ENCODE results near the gene DNAI1.
"Not testable (repeated sequence)": the region's sequence is repeated elsewhere in the genome, so short reads cannot be mapped to it uniquely, and the experiment has no call there.

DNAI1 gene

DNA sequence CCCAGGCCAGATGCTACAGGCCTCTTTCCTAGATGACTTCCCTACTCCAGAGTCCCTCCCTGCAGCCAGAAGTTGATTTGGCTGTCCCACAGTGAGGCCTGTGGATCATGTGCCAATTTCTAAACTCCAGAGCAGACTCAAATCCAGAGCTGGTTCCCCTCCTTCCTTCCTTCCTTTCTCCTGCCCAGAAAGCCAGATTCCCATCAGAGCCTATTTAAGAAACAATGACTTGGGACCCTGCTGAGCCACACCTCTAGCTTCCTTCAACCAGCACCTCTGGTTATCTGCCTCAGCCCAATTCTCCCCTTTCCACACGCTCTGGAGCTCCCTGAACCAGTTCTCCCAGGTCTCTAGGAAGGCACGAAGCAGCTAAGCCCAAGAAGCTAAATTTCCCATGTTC is 7.5 kb upstream of the DNAI1 start:
- DNase-seq (ENCODE audit: low read depth): no peak

DNA sequence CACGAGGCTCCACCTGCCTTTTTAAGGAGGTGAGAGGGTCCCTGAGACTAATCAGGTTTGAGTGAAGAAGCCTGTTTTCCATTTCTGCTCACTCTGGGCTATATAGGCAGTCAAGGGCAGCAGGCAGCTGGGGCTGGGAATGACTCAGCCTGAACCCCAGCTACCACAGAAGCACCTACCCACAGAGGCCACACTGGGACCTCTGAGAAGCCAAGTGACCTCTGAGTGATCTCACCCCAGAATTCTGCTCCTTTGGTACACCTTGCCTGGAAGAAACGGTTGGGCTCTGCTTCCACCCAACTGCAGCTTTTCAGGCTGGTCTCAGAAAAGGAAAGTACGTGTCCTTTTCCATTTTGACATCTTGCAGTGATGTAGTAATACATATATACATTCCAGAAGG is 7.1 kb upstream of the DNAI1 start:
- DNase-seq (ENCODE audit: low read depth): no peak

DNA sequence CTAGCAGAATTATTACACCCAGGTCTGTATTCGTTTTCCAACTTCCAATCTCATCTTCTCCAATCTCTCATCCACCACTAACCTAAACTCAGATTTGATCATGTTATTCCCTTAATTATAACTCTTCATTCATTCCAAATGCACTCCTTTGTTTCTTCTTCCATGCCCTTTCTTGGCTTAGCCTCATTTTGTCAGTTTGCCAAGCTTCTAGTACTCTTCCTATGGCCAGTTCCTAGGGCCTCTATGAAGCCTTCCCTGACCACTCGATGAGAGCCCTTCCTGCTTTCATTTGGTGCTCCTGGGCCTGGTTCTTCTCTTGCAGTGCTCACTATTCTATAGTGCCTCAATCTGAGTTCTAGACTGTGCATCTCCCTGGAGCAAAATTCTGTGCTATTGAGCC is 6.0 kb upstream of the DNAI1 start:
- DNase-seq (ENCODE audit: low read depth): no peak

DNA sequence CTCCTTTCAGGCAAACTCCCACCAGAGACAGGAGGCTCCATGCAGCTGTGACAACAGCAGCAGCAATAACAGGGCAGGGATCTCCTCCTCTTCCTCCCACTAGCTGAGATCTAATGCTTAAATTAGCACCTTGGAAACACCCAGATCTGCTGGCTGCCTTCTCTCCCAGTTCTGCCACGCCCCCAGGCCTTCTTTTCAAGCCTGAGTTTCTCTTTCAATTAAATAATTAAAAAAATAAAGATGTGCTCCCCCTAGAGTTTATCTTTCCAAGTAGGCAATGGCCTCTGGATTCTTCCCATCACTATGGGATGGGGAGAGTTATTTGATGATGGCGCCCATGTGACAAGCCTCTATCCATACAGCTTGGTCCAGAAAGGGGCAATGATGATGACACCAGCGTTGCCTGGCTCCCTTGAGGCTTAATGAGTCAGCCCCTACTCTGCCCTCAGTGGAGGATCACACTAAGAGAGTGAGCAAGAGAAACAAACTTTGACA is 4.0 kb upstream of the DNAI1 start:
- no peak for DNase-seq (ENCODE audit: low read depth)

DNA sequence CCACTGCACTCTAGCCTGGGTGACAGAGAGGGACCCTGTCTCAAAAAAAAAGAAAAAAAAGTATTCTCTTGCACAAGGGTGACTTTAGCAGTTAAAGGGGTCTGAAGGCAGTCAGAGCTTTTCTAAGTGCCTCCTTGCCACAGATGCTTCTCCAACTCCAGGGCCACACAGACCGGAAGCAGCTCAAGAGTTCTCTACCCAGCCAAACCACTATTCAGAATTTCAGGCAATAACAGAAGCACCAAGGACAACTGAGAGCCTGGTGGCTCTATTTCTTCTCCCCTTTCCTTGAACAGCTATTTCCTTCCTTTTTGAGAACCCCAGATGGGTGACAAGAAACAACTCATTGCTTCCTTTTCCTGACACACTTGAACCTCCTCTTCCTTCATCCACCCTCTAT is 2.5 kb upstream of the DNAI1 start:
- DNase-seq (ENCODE audit: low read depth): no peak

DNA sequence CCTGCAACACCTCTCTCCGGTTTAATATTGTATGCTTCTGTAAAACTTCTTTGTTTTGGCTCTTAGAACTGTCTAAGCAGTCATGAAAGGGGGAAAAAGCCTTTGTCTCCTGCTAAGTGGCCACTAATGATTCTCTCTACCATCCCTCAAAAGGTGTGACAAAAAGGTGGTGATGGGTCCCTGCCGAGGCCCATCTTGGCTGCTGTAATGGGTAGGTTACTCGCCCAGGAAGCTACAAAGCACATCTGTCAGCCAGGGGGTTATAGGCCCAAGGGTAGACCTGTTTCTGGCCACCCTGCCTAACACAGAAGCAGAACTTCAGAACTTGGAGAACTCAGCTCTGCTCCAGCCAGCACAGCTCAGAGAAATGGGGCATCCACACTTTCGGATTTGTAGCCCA is 1.9 kb upstream of the DNAI1 start:
- DNase-seq (ENCODE audit: low read depth): no peak

DNA sequence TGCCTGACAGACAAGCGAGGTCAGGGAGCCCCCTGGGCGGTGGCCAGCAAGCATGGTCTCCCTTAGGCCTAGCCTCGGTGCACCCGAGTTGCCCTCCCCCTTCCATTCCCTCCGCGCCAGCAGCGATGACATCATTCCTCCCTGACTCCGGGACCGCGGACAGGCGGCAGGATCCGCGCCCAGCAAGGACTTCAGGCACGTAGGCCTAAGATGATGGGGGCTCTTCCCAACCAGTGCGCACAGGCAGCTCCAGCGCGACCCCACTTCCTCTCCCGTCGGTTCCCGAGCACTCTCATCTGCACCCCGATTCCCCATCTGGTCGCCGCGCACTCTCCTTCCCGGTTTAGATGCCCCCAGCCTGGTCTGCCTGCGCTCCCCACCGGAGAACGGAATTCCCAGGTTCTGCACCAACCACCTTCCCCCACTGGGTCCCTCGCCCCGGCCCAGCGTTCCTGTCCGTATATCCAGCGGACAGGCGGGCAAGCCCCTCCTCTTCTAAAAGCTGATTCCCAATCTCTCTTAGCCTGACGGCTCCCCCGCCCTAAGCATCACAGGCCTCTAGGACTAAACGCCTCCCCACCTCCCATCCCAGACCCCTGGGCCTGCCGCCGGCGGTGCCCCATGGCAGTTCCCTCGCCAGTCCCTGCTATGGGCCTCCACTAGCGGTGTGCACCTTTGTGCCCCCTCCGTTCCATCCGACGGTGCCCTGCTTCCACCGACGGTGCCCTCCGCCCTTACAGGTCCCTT is 1.2 kb upstream of the DNAI1 start:
- no peak for DNase-seq (ENCODE audit: low read depth)

DNA sequence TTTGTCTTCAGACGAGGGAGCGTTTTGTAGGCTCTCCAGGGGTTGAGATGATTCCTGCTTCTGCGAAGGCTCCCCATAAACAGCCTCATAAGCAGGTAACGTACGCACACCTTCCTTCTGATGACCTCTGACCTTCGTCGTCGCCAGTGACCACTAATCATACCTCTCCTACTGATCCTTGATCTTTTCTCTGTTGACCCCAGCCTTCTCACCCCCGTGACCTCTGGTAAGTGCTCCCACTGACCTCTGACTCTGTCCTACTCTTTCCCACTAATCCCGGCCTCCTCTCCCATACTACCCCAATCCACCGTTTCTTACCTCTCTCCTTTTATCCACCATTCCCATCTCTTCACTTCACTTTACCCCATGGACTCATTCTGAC is 345 bp downstream of the DNAI1 start:
- DNase-seq (ENCODE audit: low read depth): no peak

DNA sequence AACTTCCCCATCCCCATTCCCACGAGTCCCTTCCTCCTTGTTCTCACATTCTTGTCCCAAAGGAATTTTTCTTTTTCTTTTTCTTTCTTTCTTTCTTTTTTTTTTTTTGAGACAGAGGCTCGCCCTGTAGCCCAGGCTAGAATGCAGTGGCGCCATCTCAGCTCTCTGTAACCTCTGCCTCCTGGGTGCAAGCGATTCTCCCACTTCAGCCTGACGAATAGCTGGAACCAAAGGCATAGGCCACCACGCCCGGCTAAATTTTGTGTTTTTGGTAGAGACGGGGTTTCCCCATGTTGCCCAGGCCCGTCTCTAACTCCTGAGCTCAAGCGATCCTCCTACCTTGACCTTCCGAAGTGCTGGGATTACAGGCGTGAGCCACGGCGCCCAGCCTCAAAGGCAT is 751 bp downstream of the DNAI1 start:
- no peak for DNase-seq (ENCODE audit: low read depth)

DNA sequence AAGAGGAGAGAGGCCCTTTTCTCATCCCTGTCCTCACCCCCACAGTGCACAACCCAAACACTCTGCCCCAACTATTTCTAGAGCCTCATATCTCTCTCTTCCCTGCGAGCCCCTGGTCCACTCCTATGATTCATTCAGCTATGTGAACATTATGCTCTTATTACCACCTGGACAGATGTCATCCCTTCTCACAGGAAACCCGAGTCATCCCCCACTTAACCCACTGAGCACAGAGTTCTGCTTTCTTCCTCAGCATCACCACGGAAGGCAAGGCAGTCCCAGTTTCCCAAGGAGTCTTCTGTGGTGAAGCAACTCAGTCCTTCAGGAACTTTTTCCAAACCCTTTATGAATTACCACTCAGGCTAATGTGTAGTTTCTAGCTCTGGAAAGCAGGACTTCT is 1.3 kb downstream of the DNAI1 start:
- no peak for DNase-seq (ENCODE audit: low read depth)

DNA sequence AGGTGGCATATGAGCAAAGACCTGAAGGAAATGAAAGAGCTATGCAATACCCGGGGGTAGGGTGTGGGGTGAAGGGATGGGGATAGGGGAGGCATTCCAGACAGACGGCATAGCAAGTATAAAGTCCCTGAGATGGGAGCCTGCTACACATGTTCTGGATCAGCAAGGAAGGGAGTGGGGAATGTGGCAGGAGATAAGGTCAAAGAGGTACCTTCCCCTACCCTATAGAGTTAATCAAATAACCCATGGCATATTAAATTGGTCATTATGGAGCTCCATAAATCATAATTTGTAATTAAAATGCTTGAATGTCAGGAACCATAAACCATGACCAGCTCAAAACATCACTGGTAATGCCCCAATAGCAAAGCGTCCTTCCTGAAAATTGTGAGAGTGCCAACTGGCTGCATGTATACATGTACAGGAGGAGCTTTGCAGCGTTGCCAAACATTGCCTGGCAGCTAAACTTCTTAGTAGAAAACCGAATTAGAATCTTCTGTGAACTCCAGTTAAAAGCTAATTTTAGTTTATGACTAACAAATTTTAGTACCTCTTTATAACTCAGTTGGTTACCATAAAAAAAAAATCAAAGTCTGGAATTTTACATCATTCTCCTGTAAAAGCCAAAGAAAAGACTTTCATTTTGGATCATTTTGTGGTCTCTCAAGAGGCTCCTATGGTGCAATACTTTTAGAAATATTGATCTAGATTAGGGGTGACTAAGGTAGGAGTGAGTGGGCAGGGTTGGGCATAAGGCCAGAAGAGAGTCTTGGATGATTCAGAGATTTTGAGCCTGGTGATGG is 4.7 kb downstream of the DNAI1 start:
- DNase-seq (ENCODE audit: low read depth): no peak

DNA sequence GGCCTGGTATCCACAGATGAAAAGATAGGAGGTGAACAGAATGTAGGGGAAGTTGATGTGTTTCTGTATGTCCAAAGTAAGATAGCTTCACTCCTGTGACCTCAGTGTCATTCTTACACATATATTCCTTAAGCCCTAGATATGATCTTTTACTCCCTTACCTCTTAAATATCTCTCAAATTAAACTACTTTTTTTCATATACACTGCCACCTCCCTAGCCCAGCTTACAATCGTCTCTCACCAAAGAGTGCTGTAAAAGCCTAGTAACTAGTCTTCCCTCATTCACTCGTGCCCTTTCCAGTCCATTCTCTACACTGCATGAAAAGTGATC is 5.3 kb downstream of the DNAI1 start:
- no peak for DNase-seq (ENCODE audit: low read depth)

DNA sequence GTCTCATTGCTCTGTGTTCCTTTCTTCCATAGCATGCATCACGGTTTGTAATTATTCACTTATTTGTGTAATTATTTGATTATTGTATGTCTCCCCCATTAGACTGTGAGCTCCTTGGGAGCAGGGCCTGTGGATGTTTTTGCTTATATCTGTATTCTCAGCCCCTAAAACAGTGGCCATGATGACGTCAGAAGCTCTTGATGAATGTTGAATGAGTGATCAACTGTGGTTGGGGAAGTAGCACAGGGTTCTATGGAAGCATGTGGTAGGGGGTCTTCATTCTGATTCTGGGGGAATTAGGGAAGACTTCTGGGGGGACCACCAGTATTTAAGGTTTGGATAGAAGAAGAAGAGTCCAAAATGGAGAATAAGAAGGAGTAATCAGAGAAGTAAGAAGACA is 6.0 kb downstream of the DNAI1 start:
- no peak for DNase-seq (ENCODE audit: low read depth)

DNA sequence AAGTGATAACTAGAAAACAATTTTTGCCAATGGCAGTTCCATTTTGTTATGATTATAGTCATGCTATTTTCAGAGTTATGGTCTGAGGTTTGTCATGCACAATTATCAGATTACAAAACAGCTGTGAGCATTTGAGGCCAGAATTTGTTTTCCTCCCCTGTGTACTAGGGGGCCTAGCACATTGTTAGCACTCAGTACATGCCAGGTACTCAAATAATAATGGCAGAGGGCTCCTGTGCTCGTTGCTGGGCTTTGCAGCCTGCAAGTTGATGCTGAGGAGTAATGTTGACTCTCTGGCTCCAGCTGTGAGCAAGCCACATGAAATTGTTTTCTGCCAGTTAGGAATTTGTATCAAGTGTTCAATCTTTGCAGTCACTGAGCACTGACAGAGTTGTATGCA is 6.9 kb downstream of the DNAI1 start:
- no peak for DNase-seq (ENCODE audit: low read depth)

DNA sequence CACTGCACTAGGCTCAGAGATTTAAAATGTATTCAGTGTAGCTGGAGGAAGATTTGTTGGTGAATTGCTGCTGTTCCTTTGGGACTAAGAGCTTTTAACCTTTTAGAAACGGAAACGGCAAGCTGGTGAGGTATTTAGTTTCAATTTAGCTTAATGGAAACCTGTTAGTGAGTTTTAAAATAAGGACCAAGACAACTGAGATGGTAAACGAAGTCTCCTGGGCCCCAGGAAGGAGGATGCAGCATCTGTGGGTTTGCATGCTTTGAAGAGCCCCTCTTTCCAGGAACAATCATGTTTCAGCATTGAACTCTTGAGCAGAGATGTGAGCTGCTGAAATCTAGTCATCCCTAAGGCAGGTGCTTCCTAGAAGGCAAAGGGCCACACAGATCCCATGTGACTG is 16.5 kb downstream of the DNAI1 start:
- no peak for DNase-seq (ENCODE audit: low read depth)

DNA sequence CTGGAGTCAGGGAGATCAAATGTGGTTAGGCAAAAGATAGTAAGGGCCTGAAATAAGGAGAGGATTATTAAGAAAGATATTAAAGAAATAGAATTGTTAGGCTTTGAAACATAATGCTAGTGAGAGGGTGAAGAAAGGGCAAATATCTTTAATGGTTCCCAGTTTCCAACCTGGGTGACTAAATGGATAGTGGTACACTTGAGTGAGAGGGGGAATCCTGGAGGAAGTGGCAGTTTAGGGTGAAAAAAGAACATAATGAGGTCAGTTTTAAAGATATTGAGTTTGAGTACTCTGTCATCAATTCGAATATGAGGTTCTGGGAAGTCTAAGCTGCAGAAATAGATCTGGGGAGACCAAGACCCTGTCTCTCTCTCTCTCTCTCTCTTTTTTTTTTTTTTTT is 18.9 kb downstream of the DNAI1 start:
- DNase-seq (ENCODE audit: low read depth): no peak

DNA sequence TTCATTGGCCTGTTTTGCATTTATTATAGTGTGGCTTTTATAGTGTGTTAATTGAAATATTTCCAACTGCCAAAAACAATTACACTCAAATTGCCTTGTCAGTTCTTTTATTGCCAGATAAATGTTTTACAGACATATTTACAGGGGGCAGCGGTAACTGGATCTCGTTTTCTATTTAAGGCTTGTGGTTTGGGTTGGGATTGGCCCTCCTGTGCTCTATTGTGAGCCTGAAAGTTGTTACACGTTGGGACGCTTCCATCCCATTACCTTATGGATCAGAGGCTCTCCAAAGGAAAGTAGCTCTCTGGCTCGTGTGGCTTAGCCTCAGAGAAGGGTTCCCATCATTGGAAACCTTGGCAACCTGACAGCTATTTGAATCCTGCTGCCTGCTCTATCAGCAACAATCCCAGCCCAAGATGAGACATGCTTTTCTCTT is 20.8 kb downstream of the DNAI1 start:
- DNase-seq (ENCODE audit: low read depth): no peak

DNA sequence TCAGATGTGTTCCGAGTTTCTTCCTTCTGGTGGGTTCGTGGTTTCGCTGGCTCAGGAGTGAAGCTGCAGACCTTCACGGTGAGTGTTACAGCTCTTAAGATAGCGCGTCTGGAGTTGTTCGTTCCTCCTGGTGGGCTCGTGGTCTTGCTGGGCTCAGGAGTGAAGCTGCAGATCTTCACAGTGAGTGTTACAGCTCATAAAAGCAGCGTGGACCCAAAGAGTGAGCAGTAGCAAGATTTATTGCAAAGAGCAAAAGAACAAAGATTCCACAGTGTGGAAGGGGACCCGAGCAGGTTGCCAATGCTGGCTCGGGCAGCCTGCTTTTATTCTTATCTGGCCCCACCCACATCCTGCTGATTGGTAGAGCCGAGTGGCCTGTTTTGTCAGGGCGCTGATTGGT is 23.0 kb downstream of the DNAI1 start:
- not testable (repeated sequence) for DNase-seq (ENCODE audit: low read depth)

DNA sequence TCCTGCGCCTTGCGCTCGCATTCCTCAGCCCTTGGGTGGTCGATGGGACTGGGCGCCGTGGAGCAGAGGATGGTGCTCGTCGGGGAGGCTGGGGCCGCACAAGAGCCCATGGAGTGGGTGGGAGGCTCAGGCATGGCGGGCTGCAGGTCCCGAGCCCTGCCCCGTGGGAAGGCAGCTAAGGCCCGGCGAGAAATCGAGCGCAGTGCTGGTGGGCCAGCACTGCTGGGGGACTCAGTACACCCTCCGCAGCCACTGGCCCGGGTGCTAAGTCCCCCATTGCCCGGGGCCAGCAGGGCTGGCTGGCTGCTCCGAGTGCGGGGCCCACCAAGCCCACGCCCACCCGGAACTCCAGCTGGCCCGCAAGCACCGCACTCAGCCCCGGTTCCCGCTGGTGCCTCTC is 24.1 kb downstream of the DNAI1 start:
- not testable (repeated sequence) for DNase-seq (ENCODE audit: low read depth)

DNA sequence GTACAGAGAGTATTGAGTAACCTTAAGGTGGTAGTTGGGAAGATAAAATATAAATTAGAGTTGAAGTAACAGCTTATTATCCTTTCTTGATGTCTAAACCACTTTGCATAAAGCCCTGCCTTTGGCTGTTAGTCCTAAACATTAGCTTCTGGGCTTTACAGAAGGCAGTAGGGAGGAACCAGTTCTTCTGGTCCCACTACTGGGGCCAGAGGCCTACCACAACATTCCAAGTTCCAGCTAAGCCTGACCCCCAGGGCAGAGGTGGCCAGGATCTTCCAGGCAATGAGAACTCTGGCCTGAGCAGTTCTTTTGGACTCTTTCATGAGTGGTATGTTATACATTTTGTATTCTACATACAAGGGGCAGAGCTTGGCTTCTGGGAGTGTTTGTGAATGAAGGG is 26.1 kb downstream of the DNAI1 start:
- DNase-seq (ENCODE audit: low read depth): no peak

DNA sequence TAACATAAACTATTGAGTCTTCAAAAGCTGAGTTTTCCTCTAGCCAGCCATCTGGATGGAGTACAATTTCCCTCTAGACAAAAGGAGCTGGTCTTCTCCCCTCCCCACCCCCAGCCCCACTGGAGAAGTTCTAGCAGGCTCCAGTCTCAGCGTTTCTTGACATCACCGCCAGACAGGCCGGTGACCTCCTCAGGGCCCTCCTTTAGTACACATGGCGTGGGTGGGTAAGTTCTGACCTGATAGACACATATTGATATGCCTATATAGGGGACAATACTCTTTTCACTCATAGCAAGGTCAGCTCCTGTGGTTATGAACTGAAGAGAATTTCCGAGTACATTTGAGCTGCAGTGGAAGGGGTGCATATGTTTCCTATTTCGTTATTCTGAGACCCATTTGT is 27.2 kb downstream of the DNAI1 start:
- DNase-seq (ENCODE audit: low read depth): no peak

DNA sequence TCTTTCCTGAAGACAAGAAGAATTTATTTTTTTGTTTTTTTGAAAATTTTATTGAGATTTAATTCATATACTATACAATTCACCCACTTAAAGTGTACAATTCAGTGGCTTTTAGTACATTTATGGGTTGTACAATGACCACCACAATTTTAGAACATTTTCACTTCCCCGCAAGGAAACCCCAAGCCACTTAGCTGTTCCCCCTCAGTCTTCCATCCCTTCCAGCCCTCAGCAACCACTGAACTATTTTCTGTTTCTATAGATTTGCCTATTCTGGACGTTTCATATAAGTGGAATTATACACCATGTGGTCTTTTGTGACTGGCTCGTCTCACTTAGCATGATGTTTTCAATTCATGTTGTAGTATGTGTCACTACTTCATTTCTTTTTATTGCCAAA is 28.0 kb downstream of the DNAI1 start:
- no peak for DNase-seq (ENCODE audit: low read depth)

DNA sequence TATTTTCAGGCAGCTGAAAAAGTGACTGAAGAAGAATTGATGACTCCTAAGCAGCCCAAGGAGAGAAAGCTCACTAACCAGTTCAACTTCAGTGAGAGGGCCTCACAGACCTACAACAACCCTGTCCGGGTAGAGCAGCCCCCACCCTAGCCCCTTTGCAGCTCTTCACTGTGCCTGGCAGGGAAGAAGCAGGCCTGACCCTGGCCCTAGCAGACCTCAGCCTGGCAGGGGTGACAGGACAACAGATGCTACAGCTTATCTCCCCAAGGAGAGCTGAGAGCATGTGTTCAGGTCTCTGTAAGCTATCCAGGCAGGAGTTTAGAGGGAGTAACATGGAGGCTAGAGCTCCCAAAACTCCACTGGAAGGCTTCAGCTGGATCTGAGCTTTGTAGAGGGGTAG is 31.8 kb downstream of the DNAI1 start:
- DNase-seq (ENCODE audit: low read depth): no peak

DNA sequence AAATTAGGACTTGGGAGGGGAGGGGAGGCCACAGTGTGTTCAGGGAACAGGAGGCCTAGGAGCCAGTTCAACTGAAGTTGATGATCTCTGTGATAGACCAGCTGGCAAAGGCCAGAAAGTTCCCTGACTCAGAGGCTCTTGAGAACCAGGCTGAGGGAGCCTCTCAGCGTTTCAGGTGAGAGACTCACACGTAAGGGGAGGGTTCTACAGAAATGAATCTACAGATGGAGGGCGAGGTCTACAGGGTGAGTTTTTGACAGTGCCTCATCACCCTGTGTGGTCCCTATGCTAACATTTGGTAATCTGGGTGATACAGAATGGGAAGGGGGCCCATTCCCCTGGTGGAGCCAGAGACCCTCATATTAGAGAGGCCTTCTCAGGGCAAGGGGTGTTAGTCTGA is 32.2 kb downstream of the DNAI1 start:
- DNase-seq (ENCODE audit: low read depth): no peak

Data from T-helper 22 cell (primary cell).